AG08396 (cell line): ENCODE data around the gene TBL1X.
A peak's percentile ranks its signal among the peaks of the same experiment; 100 is the strongest.
"Not testable (repeated sequence)": the region's sequence is repeated elsewhere in the genome, so short reads cannot be mapped to it uniquely, and the experiment has no call there.

ENCODE experiments used
- DNase-seq: peaks from one replicate; pipeline ENCODE4 v3.0.0; 2012; ENCODE audit warnings: low spot score, mixed read lengths

The TBL1X gene

GRCh38 chrX:9459186-9459748, 5.6 kb upstream of the TBL1X start:
- no peak for DNase-seq

GRCh38 chrX:9461087-9461486, 3.8 kb upstream of the TBL1X start:
- DNase-seq, result no peak

- DNase-seq, result no peak
Measured at GRCh38 chrX:9462456-9462855, 2.4 kb upstream of the TBL1X start.

GRCh38 chrX:9465380-9466123, 694 bp downstream of the TBL1X start:
- DNase-seq, result peak; percentile 24

- no peak for DNase-seq
Measured at GRCh38 chrX:9466124-9466495, 1.3 kb downstream of the TBL1X start.

- DNase-seq, result no peak
Measured at GRCh38 chrX:9466736-9467135, 1.9 kb downstream of the TBL1X start.

- no peak for DNase-seq
Measured at GRCh38 chrX:9467146-9467545, 2.3 kb downstream of the TBL1X start.

- no peak for DNase-seq
Measured at GRCh38 chrX:9467751-9468150, 2.9 kb downstream of the TBL1X start.

- DNase-seq, result no peak
Measured at GRCh38 chrX:9471571-9471985, 6.7 kb downstream of the TBL1X start.

GRCh38 chrX:9473708-9474107, 8.8 kb downstream of the TBL1X start:
- DNase-seq, result no peak

- not testable (repeated sequence) for DNase-seq
Measured at GRCh38 chrX:9475417-9475816, 10.6 kb downstream of the TBL1X start.

- DNase-seq, result no peak
Measured at GRCh38 chrX:9475984-9476383, 11.1 kb downstream of the TBL1X start.

GRCh38 chrX:9476810-9477575, 12.1 kb downstream of the TBL1X start:
- DNase-seq, result no peak

GRCh38 chrX:9482408-9482807, 17.6 kb downstream of the TBL1X start:
- no peak for DNase-seq

GRCh38 chrX:9482837-9483236, 18.0 kb downstream of the TBL1X start:
- no peak for DNase-seq

- DNase-seq, result no peak
Measured at GRCh38 chrX:9483376-9483775, 18.5 kb downstream of the TBL1X start.

- DNase-seq, result no peak
Measured at GRCh38 chrX:9486786-9487387, 22.0 kb downstream of the TBL1X start.

GRCh38 chrX:9488586-9488985, 23.7 kb downstream of the TBL1X start:
- no peak for DNase-seq

- DNase-seq, result no peak
Measured at GRCh38 chrX:9489234-9489633, 24.4 kb downstream of the TBL1X start.

GRCh38 chrX:9492901-9493300, 28.0 kb downstream of the TBL1X start:
- DNase-seq, result no peak

GRCh38 chrX:9493936-9494335, 29.1 kb downstream of the TBL1X start:
- no peak for DNase-seq

- no peak for DNase-seq
Measured at GRCh38 chrX:9494771-9495170, 29.9 kb downstream of the TBL1X start.

- DNase-seq, result no peak
Measured at GRCh38 chrX:9495496-9495895, 30.6 kb downstream of the TBL1X start.
